GM12874 (cell line): Measurements from ENCODE around the gene CPLANE2.

ENCODE experiments used
- TF ChIP-seq, protein P1 (sequence below): IDR thresholded peaks from 2 replicates; pipeline ENCODE4 v1.5.1; 2011; ENCODE audit warnings: low read depth, mild to moderate bottlenecking, control low read depth, low read length, moderate library complexity; ENCODE audit not compliant: insufficient read depth

Gene CPLANE2

DNA sequence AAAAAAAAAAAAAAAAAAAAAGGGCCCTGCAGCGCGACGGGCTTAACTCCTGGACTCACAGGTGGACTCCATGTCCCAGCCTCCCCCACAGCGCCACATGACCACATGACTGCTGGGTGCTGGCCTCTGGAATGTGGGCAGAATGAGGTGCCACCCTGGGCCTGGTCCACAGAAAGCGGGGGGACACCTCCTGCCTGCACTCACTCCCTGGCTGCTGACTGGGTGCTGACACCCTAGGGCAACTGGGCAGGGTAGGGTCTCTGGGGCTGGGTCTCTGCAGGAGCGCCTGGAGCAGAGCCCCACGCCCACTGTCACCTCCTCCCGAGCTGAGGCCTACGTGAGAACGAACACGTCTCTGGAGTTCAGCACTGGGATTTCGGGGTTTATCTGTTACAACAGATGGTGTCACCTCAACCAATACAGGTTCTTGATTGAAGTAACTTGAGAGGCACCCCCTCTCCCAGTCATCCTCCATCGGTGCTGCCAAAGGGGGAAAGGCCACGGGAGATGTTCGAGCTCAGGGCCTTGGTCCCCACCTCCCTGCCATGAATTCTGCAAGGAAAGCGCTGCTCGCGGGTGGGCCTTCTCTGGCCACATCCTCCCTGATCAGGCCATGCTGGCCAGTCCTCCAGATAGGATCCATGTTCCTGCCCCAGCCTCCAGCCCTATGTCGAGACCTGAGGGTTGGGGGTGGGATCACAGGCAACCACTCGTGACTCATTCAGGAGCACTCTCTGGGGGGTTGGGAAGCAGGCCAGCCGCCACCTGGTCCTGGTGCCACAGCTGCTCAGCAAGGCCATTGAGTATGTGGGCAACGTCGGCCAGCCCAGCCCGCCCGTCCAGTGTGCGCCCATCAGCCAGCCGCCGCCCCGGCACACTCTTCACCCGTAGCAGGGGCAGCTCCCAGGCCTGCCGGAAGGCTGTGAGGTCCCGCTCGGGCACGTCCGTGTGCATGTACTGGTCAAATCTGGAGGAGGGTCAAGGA is 5.4 kb downstream of the CPLANE2 start:
- TF ChIP-seq, protein P1, sequence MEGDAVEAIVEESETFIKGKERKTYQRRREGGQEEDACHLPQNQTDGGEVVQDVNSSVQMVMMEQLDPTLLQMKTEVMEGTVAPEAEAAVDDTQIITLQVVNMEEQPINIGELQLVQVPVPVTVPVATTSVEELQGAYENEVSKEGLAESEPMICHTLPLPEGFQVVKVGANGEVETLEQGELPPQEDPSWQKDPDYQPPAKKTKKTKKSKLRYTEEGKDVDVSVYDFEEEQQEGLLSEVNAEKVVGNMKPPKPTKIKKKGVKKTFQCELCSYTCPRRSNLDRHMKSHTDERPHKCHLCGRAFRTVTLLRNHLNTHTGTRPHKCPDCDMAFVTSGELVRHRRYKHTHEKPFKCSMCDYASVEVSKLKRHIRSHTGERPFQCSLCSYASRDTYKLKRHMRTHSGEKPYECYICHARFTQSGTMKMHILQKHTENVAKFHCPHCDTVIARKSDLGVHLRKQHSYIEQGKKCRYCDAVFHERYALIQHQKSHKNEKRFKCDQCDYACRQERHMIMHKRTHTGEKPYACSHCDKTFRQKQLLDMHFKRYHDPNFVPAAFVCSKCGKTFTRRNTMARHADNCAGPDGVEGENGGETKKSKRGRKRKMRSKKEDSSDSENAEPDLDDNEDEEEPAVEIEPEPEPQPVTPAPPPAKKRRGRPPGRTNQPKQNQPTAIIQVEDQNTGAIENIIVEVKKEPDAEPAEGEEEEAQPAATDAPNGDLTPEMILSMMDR = no peak

DNA sequence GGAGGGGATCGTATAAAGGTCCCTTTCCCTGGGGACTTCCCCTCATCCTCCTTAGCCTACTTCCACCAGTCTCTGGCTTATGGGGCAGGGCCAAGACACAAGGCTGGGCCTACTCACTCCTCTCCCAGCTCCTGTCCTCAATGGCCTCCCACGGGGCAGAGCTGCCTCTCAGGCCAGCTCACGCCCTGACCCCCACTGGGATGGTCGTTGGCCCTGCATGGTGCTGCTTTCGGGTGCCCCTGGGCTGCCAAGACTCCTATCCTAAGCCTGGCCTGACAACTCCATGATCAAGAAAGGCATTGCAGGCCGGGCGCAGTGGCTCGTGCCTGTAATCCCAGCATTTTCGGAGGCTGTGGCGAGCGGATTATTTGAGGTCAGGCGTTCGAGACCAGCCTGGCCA is 6.2 kb downstream of the CPLANE2 start:
- TF ChIP-seq, protein P1 = no peak

DNA sequence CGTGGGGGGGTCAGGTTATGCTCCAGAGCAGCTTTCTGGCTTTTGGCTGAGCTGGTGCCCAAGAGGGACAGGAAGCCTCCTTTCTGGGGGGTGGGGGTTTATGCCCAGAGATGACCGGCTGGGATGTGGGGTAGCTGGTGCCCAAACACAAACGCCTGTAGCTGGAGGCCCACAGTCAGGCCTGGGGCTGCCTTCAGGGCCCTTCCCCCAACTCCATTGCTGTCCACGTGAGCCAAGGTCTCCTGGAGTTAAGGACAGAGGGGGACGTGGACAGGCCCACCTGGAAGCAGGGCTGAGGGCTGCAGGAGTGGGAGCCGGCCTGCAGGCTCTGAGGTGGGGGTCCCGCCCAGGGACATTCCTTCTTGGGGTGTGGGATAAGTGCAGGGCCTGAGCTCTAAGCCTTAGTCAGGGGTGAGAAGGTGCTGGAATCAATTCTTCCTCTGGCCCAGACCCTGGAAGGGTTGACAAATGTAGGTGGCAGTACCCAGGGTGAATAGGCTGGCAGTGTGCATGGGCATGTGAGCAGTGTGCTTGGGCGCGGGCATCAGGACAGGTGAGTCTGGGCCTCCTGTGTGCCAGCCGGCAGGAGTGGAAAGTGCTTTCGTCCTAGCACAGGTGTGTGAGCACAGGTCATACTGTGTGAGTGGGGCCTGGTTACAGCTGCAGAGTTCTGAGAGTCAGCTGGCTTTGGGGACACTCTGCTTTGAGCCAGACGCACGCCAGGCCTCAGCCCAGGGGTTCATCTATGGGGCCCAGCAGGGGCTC is 6.8 kb downstream of the CPLANE2 start:
- TF ChIP-seq, protein P1 = no peak

DNA sequence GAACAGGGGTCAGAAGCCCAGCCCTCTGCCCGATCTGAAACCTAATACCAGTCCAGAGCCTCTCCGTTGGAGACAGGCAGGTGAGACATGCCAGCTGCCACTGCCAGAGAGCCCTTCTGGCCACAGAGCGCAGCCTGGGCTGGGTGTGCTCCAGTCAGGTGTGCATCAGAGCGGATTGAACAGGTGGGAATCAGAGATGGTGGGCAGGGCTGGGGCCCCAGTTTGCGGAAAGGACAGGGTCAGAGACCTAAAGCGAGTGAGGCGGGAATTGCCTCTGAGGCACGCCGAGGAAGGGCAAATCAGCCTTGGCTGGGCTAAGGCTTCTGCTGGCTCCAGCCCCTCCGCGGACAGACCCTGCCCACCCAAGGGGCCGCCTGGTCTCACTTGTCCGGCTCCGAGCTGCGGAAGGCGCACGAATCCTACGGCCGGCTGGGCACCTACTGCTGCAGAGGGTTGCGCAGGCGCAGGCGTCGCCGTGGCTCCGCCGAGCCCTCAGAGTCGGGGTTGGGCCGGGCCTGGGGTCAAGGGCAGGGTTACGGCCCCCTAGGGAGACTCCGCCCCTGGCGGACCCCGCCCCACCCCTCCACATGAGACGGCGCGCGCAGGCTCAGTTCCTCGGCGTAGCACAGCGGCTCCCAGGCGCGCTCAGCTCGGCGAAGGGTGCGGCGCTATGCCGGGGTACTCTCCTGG is 10.3 kb downstream of the CPLANE2 start:
- TF ChIP-seq, protein P1 = no peak

DNA sequence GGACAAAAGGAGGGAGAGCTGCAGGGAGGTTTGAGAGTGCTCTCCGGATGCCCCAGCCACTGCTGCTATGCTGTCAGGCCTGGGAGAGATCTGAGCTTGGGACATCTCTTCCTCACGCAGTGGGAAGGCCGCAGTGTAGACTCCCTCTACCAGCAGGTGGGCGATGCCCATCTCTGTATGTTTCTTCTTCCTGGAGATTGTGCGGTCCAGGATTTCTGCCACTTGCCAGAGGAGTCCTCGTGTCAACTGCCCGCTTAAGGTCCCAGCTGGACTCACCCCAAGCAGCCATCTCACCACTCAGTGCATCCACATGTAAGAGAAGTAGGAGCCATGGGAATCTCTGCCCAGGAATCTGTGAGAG is 10.9 kb downstream of the CPLANE2 start:
- TF ChIP-seq, protein P1 = no peak

DNA sequence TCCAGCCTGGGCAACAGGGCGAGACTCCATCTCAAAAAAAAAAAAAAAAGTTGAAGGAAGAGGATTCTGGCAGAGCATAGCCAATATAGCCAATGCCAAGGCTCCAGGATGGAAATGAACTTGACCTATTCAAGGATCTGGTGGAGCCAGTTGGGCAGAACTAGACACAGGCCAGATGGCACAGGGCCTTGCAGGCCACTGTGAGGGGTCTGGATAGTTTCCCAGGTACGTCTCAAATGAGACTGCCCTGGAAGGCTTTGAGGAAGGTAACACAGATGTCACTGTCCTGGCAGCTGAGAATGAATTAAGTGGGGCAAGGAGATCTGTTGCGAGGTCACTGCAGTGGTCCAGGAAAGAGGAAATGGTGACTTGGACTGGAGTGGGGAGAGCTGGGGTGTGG is 12.5 kb downstream of the CPLANE2 start:
- TF ChIP-seq, protein P1 = no peak

DNA sequence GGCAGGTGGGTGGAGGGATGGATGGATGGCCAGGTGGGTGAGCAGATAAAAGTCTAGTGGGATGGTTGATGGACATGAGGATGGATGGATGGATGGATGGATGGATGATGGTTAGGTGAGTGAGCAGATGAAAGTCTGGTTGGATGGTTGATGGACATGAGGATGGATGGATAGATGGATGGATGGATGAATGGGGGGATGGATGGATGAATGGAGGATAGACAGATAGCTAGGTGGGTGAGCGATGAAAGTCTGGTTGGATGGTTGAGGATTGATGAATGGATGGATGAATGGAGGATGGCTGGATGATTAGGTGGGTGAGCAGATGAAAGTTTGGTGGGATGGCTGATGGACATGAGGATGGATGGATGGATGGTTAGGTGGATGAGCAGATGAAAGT is 15.5 kb downstream of the CPLANE2 start:
- TF ChIP-seq, protein P1 = no peak
